HG03095 (cell line): ENCODE measurements around the gene NPHS1.
"Not testable (repeated sequence)": the region's sequence is repeated elsewhere in the genome, so short reads cannot be mapped to it uniquely, and the experiment has no call there.

Experiments
- ATAC-seq: cut with Tn5 transposase; IDR thresholded peaks from one replicate; pipeline ENCODE4 v1.9.1; 2021; ENCODE audit warnings: moderate library complexity; ENCODE audit not compliant: unreplicated experiment

Gene NPHS1

DNA sequence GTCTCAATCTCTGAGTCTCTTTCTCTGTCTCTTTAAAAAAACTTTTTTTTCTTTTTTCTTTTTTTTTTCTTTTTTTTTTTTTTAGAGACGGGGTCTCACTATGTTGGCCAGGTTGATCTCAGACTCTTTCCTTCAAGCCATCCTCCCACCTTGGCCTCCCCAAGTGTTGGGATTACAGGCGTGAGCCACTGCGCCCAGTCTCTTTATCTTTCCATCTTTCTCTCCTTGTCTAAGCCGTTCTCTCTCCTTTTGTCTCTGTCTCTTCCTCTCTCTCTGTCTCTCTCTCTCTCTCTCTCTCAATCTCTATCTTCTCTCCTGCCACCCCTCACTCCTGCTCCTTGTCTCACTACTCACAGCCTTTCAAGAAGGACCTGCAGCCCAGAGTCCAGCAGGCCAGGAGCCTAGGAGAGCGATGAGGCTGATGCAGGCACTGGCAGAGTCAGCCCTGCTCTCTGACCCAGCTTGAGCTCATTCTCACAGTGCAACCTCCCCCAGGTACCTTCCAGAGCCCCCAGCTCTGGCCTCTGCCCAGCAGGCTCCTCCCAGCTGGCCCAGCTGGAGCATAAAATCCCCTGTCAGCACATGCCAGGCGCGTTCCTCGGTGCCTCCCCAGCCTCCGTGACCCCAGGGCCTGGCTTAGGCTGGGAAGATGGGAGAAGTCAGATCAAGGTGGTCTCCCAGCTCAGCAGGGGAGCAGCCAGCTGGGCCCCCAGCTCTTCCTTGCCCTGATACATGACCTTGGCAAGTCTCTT lies at the start of gene NPHS1:
Gene NPHS1, minus strand, starts transcription at position 476 of the 752 bp plus-strand sequence. CDS start 667 bp downstream, outside the sequence.
- no peak for ATAC-seq

- ATAC-seq = no peak
Measured at GRCh38 chr19:35901055-35901644, 48.8 kb upstream of the NPHS1 start.

- ATAC-seq = no peak
Measured at GRCh38 chr19:35899547-35900214, 47.4 kb upstream of the NPHS1 start.

DNA sequence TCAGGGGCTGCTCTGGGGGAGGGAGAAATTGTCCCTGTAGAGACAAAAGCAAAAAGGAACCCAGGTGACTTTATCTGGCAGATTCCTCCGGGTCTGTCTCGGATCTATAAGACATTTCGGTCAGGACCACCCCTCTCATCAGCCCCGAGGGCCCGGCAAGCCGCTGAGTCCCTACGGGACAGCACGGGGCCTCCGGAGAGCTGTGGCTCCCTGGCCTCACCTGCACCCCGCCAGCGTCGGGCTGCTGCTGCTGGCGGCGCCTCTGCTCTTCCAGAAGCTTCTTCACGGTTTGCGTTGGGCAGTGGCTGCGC lies 46.1 kb upstream of the NPHS1 start:
- no peak for ATAC-seq

DNA sequence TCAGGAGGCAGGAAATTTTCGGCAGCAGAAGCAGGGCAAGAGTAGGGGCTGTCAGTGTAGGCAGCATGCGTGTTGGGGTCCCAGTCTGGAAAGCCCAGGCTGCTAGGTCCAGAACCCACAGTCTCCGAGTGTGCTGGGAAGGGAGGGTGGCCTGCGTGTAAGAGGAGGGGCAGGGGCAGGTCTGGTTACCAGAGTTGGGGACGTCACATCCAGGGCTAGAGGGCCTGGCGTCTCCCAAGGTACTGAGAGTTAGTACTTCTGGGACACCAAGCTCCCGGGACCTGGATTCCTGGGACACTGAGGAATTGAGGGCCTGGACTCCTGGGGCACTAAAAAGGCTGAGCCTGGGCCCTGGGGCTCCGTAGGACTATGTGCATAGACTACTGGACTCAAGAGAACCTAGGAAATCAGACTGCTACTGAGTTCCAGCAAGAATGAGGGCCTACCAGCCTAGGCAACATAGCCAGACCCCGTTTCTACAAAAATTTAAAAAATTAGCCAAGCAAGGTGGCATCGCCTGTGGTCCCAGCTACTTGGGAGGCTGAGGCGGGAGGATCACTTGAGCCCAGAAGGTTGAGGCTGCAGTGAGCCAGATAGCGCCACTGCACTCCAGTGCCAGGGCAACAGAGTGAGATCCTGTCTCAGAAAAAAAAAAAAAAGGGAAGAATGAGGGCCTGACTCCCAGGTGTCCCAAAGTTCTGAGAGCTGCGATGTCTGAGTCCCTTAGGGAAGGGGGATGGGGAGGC lies 45.6 kb upstream of the NPHS1 start:
- ATAC-seq = no peak

DNA sequence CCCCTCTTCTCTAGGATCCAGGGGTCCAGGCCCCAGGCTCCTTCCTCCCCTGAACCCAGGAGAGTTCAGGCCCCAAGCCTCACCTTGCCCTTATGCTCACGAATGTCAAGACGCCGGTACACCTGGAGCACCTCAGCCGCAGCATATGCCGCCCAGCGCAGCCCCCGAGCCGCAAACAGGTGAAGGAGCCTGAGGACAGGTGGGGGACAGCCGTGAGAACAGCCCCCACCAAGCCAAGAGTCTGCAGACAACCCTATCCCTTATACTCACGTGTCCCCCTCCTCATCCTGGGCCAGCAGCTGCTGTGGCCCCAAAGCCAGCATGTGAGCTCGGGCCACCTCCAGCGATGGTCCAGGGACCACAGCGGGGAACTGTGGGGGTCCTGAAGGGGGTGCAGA lies 44.3 kb upstream of the NPHS1 start:
- ATAC-seq = no peak

- no peak for ATAC-seq
Measured at GRCh38 chr19:35895911-35896642, 43.8 kb upstream of the NPHS1 start.

- no peak for ATAC-seq
Measured at GRCh38 chr19:35894342-35894741, 42.0 kb upstream of the NPHS1 start.

DNA sequence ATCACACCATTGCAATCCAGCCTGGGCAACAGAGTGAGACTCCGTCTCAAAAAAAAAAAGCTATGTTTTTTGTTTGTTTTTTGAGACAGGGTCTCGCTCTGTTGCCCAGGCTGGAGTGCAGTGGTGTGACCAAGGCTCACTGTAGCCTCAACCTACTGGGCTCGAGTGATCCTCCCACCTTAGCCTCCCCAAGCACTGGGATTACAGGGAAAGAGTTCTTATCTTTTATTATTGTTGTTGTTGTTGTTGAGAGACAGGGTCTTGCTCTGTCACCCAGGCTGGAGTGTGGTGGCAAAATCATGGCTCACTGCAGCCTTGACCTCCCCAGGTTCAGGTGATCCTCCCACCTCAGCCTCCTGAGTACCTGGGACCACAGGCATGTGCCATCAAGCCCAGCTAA lies 39.5 kb upstream of the NPHS1 start:
- not testable (repeated sequence) for ATAC-seq

DNA sequence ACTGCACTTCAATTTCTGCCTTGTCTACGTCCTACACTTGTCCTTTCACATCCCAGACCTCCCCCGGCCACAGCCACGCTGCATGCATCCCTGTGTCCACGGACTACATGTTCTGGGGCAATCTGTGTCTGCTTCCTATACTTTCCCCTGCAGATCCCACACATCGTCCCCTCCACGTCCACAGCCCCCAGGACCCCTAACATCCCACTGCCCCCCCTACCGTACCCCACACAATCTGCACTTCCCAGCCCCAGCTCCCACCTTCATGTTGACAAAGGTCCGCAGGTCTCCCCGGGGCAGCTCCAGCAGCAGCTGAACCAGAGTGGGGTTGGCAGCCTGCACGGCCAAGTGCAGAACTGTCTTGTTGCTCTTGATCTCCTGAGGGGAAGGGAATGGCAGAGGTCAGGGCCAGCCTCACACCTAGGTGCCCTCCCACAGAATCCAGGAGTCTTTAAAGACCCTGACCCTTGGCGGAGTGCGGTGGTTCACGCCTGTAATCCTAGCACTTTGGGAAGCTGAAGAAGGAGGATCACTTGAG lies 37.9 kb upstream of the NPHS1 start:
- ATAC-seq = no peak

DNA sequence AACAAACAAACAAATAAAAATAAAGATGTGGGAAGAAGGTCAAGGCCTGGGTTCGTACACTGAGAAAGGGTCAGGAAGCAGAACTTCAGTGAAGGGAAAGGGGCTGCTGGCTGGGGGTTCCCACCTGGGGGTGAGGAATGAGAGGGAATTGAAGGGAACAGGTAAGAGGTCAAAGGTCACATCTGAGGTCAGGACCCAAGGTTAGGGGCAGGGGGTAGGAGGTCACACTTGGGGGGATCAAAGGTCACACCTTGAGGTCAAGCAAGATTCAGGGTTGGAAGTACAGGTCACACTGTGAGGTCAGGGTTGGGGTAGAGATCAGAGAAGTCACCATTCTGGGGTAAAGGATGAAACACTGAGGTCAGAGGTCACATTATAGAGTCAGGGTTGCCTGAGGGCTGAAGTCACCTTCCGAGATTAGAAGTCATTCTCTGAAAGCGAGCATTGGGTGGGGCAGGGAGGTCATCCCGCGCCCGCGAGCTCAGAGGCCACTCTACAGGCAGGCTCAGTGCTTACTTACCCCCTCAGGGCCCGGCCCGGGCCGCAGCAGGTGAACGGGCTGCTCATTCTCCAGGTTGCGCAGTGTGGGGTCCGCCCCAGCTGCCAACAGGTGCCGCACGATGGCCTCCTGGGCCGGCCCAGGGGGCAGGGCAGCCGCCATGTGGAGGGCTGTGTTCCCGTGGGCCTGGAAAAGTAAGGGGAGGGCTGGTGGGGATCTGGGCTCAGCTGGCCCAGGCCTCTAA lies 37.2 kb upstream of the NPHS1 start:
- ATAC-seq = no peak

GRCh38 chr19:35888398-35888797 lies 36.1 kb upstream of the NPHS1 start:
- no peak for ATAC-seq

GRCh38 chr19:35887197-35887596 lies 34.9 kb upstream of the NPHS1 start:
- no peak for ATAC-seq

DNA sequence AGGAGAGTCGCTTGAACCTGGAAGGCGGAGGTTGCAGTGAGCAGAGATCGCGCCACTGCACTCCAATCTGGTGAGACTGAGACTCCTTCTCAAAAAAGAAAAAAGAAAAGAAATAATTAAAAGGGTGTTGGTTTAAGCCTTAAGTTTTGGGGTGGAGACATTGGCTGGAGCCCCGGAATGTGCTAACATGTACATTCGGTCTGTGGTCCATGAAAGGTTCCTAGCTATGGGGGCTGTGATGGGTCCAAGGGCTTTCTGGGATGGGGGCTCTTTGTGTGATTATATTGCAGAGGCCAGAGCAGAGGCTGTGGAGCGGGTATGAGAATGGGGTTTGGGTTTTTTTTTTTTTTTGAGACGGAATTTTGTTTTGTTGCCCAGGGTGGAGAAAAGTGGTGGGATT lies 33.6 kb upstream of the NPHS1 start:
- no peak for ATAC-seq

- ATAC-seq = no peak
Measured at GRCh38 chr19:35885225-35885738, 33.0 kb upstream of the NPHS1 start.

DNA sequence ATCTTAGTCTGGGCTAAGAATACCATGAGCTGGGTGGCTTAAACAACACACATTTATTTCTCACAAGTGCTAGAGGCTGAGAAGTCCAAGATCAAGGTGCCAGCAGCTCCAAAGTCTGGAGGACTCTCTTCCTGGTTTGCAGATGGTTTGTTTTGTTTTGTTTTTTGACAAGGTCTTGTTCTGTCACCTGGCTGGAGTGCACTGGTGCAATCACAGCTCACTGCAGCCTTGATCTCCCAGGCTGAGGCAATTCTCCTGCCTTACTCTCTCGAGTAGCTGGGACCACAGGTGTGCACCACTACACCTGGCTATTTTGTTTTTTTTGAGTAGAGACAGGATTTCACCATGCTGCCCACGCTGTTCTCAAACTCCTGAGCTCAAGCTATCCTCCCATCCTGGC lies 31.6 kb upstream of the NPHS1 start:
- no peak for ATAC-seq

GRCh38 chr19:35882114-35882832 lies 30.0 kb upstream of the NPHS1 start:
- ATAC-seq = no peak

- no peak for ATAC-seq
Measured at GRCh38 chr19:35879770-35880317, 27.5 kb upstream of the NPHS1 start.

GRCh38 chr19:35879068-35879467 lies 26.8 kb upstream of the NPHS1 start:
- ATAC-seq = no peak
